CD4-positive, alpha-beta T cell (primary cell): Measurements from ENCODE around the gene CLDN19. TPM values are rescaled to one million over a fixed set of nuclear protein-coding genes. Genes with fewer than 3 reads are reported as not detected.

Experiments
- ATAC-seq: fragments of 200-7000 bp; cut with Tn5 transposase; one replicate; pipeline ENCODE4 v1.10.0; 2022; ENCODE audit warnings: mild to moderate bottlenecking; ENCODE audit not compliant: poor library complexity
- CTCF ChIA-PET: fragments of 350-600 bp; sonication (Branson Sonifier 250); formaldehyde crosslinking; loops from one replicate; lab custom pipeline; 2021; ENCODE audit warnings: antibody characterized with exemption, inconsistent platforms; lab: Charles Lee
- POLR2A ChIA-PET: fragments of 350-600 bp; sonication (Branson Sonifier 250); formaldehyde crosslinking; loops from one replicate; lab custom pipeline; 2021; ENCODE audit warnings: antibody characterized with exemption, inconsistent platforms; lab: Charles Lee
- DNase-seq, 14 experiments: peaks; one replicate each; pipeline ENCODE4 v3.0.0-alpha.2; 2013 to 2020; ENCODE audit warnings: mixed read lengths in 2 of 14
- H3K27ac ChIP-seq, 2 donors: one replicate each; pipeline versions ENCODE4 v1.5.1 to v1.7.0; 2013; ENCODE audit warnings: low read length in 2 of 2, low read depth in 1 of 2, mild to moderate bottlenecking in 1 of 2
- H3K27me3 ChIP-seq, 2 experiments: 1 replicate in 1 of 2; 2 replicates in 1 of 2; pipeline versions ENCODE4 v1.6.1 to v1.7.0; 2013; ENCODE audit warnings: low read length in 2 of 2, control low read depth in 1 of 2, mild to moderate bottlenecking in 1 of 2, moderate library complexity in 1 of 2; ENCODE audit not compliant: insufficient read depth in 2 of 2, control insufficient read depth in 1 of 2
- H3K36me3 ChIP-seq: one replicate; pipeline ENCODE4 v1.6.1; 2013; ENCODE audit warnings: low read length, control low read depth; ENCODE audit not compliant: insufficient read depth
- H3K4me1 ChIP-seq: one replicate; pipeline ENCODE4 v1.6.1; 2013; ENCODE audit warnings: low read length, control low read depth; ENCODE audit not compliant: insufficient read depth
- H3K4me3 ChIP-seq: one replicate; pipeline ENCODE4 v1.5.1; 2013; ENCODE audit warnings: mild to moderate bottlenecking, low read length, moderate library complexity
- H3K9me3 ChIP-seq, 2 experiments: 1 replicate in 1 of 2; 2 replicates in 1 of 2; pipeline versions ENCODE4 v1.6.1 to v1.7.0; 2013; ENCODE audit warnings: low read length in 2 of 2, mild to moderate bottlenecking in 2 of 2, control low read depth in 1 of 2, moderate library complexity in 1 of 2; ENCODE audit not compliant: control insufficient read depth in 1 of 2, insufficient read depth in 1 of 2
- H3K27ac Mint-ChIP-seq: one replicate; pipeline ENCODE4 v1.8.0; 2020; ENCODE audit warnings: mixed read lengths
- H3K27me3 Mint-ChIP-seq: one replicate; pipeline ENCODE4 v1.8.0; 2021; ENCODE audit warnings: mixed read lengths
- H3K36me3 Mint-ChIP-seq: one replicate; pipeline ENCODE4 v1.8.0; 2021; ENCODE audit warnings: low read depth, mixed read lengths
- H3K4me1 Mint-ChIP-seq: one replicate; pipeline ENCODE4 v1.8.0; 2021; ENCODE audit warnings: low read depth, mixed read lengths
- H3K4me3 Mint-ChIP-seq: one replicate; pipeline ENCODE4 v1.8.0; 2020; ENCODE audit warnings: mild to moderate bottlenecking, mixed read lengths
- H3K9me3 Mint-ChIP-seq: one replicate; pipeline ENCODE4 v1.8.0; 2020; ENCODE audit warnings: mixed read lengths
- intact Hi-C, 2 experiments: fragments of 100-400 bp; cut with DNase I in 1 of 2; cut with micrococcal nuclease in 1 of 2; formaldehyde crosslinking; loops; one replicate each; pipeline versions ENCODE4 v1.15.1 to v1.9.0; 2023 to 2025; cut with DNase I, micrococcal nuclease
- total RNA-seq, 174 experiments: library from RNA in 2 of 174; stranded (reverse) in 2 of 174; gene quantifications; one replicate each; pipeline ENCODE4 v1.2.3 and lab custom pipeline; 2021 to 2026
- TF ChIP-seq, protein P1 (sequence below): fragments of 200-600 bp; IDR thresholded peaks from one replicate; pipeline ENCODE4 v1.8.0; 2022; ENCODE audit warnings: antibody characterized with exemption, mild to moderate bottlenecking

The CLDN19 gene
- total RNA-seq, 2 experiments from 2014 or later, result not detected

GRCh38 chr1:42735056-42735455 is 5.0 kb downstream of the CLDN19 start:
- ChIA-PET POLR2A (no interaction called here), CTCF (no interaction called here)
- Histone ChIP-seq H3K27ac (no peak overlapping the region), H3K4me3 (no peak overlapping the region), H3K9me3 (no peaks in the 10 kb centered on the region), H3K36me3 (no peaks in the 10 kb centered on the region), H3K27me3 (no peaks in the 10 kb centered on the region), H3K4me1 (peaks cover 7% of the 10 kb centered on the region)
- no peak for DNase-seq
- Mint-ChIP-seq H3K36me3 (no peaks in the 10 kb centered on the region), H3K27me3 (no peaks in the 10 kb centered on the region), H3K27ac (no peak overlapping the region), H3K4me1 (peaks cover 9% of the 10 kb centered on the region), H3K4me3 (no peak overlapping the region), H3K9me3 (no peaks in the 10 kb centered on the region)
- intact Hi-C loops, result no loop called here
- TF ChIP-seq, protein P1, sequence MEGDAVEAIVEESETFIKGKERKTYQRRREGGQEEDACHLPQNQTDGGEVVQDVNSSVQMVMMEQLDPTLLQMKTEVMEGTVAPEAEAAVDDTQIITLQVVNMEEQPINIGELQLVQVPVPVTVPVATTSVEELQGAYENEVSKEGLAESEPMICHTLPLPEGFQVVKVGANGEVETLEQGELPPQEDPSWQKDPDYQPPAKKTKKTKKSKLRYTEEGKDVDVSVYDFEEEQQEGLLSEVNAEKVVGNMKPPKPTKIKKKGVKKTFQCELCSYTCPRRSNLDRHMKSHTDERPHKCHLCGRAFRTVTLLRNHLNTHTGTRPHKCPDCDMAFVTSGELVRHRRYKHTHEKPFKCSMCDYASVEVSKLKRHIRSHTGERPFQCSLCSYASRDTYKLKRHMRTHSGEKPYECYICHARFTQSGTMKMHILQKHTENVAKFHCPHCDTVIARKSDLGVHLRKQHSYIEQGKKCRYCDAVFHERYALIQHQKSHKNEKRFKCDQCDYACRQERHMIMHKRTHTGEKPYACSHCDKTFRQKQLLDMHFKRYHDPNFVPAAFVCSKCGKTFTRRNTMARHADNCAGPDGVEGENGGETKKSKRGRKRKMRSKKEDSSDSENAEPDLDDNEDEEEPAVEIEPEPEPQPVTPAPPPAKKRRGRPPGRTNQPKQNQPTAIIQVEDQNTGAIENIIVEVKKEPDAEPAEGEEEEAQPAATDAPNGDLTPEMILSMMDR, result no peak
- ATAC-seq, result no peak

- Mint-ChIP-seq H3K27ac (no peak overlapping the region), H3K27me3 (no peaks in the 10 kb centered on the region), H3K36me3 (no peaks in the 10 kb centered on the region), H3K4me3 (no peak overlapping the region), H3K9me3 (no peaks in the 10 kb centered on the region), H3K4me1 (peaks cover 9% of the 10 kb centered on the region)
- ATAC-seq (no peak), DNase-seq (no peak)
- H3K4me1 ChIP-seq, result peaks cover 7% of the 10 kb centered on the region
- ChIA-PET POLR2A (no interaction called here), CTCF (no interaction called here)
- intact Hi-C loops, result no loop called here
- TF ChIP-seq, protein P1, result no peak
- no peaks in the 10 kb centered on the region for H3K36me3 ChIP-seq
- H3K27ac ChIP-seq, result no peak overlapping the region
- H3K27me3 ChIP-seq, result no peaks in the 10 kb centered on the region
- no peak overlapping the region for H3K4me3 ChIP-seq
- no peaks in the 10 kb centered on the region for H3K9me3 ChIP-seq
Measured at GRCh38 chr1:42734201-42735035, 5.6 kb downstream of the CLDN19 start.

GRCh38 chr1:42733415-42734200 is 6.4 kb downstream of the CLDN19 start:
- H3K4me3 Mint-ChIP-seq, result no peak overlapping the region
- H3K4me1 Mint-ChIP-seq, result peaks cover 9% of the 10 kb centered on the region
- intact Hi-C loops, result no loop called here
- TF ChIP-seq, protein P1, result no peak
- DNase-seq (no peak), ATAC-seq (no peak)
- CTCF ChIA-PET, result no interaction called here
- Histone ChIP-seq H3K27ac (no peak overlapping the region), H3K4me1 (peaks cover 7% of the 10 kb centered on the region), H3K9me3 (no peaks in the 10 kb centered on the region), H3K36me3 (no peaks in the 10 kb centered on the region), H3K27me3 (no peaks in the 10 kb centered on the region), H3K4me3 (no peak overlapping the region)
- no peaks in the 10 kb centered on the region for H3K27me3 Mint-ChIP-seq
- POLR2A ChIA-PET, result no interaction called here
- H3K36me3 Mint-ChIP-seq, result no peaks in the 10 kb centered on the region
- H3K9me3 Mint-ChIP-seq, result no peaks in the 10 kb centered on the region
- no peak overlapping the region for H3K27ac Mint-ChIP-seq
